ENCODE data around the gene UBASH3B.

The UBASH3B gene

DNA sequence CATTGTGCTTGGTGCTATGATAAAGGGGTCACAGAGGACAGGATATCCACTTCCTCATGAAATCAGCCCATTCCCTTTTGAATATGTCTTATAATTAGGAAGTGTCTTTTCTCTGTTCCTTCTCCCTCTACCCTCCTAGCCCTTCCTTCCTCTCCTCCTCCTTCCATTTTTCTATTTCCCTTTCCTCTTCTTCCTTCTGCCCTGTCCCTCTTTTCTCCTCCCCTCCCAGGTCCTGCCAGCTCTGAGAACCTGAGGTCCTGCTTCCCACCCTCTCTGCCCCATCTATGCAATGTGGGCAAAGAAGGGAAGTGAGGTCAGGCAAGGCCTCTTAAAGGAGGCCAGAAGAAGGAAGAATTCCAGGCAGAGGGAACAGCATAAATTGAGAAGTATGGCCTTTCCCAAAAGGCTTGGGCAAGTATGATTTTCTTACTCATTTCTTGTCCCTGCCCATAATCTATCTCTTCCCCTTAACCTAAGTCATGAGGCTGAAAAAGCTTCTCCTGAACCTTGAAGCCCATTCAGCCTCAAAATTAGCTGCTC is 7.7 kb upstream of the UBASH3B start:
- DNase-seq, result no peak

DNA sequence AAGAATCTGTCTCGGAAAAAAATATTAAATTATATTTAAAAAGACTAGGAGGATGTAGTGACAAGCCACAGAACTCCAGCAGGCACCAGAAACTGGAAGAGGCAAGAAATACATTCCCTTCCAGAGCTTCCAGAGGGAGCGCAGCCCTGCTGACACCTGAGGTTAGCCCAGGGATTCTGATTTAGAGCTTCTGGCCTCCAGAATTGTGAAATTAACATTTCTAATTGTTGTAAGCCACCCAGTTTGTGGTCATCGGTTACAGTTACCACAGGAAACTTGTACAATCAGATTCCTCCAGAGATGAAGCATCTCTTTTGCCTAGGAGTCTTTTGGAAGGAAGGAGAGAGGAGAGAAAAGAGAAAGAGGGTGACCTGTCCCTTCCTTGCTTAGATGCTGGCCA is 6.4 kb upstream of the UBASH3B start:
- DNase-seq, result no peak

DNA sequence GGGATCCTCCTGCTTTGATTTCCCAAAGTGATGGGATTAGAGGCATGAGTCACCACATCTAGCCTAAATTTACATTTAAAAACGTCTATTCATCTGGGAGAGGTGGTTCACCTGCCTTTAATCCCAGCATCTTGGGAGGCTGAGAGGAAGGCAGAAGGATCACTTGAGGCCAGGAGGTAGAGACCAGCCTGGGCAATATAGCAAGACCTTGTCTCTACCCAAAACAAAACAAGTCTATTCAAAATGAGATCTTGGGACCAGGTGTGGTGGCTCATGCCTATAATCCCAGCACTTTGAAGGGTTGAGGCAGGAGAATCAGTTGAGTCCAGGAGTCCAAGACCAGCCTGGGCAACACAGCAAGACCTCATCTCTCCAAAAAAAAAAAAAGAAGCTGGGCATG is 4.9 kb upstream of the UBASH3B start:
- no peak for DNase-seq

DNA sequence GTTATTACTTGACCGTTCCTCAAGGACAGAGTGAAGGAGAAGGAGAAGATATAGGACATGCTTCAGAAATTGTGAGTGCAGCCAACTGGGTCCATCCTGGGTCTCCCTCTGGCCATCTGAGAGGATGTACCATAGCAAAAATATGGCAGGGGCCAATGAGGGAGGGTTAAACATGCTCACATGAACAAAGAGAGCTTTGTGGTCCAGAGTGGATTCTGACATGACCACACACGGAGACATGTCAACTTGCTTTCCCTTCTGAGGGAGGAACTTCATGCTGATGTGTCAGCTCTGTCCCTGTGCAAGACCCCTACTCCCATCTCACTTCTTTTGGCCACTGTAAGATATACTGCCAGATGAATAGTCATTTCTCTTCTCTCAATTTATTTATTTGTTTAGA is 3.0 kb upstream of the UBASH3B start:
- no peak for DNase-seq

DNA sequence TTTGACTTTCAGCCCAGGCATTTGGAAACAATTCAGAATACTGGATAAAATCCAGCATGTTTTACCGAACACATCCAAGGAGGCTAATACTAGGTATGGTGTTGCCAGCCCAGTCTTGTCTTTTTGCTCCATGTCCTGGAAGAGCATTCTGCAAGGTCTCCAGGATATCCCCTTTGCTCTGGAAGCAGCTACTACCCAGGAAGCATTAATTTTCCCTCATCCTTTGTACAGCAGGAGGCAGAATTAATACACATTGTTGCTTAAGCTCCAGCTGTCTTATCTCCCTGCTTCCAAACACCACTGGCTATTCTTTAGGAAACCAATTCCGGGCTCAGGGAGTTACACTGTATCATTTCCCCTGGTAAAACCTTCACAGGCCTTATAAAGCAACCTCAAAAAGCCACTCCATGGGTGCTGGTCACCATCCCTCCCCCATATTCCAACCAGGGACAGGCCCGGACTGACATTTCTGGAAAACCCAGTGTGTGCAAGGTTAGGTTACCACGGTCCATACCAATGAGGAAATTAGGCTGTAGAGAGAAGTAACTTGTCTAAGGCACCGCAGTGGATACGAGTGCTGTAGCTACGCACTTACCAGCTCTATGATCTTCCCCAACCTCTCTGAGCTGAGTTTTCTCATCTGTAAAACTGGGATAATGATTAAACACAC is 1.5 kb upstream of the UBASH3B start:
- DNase-seq, result no peak

DNA sequence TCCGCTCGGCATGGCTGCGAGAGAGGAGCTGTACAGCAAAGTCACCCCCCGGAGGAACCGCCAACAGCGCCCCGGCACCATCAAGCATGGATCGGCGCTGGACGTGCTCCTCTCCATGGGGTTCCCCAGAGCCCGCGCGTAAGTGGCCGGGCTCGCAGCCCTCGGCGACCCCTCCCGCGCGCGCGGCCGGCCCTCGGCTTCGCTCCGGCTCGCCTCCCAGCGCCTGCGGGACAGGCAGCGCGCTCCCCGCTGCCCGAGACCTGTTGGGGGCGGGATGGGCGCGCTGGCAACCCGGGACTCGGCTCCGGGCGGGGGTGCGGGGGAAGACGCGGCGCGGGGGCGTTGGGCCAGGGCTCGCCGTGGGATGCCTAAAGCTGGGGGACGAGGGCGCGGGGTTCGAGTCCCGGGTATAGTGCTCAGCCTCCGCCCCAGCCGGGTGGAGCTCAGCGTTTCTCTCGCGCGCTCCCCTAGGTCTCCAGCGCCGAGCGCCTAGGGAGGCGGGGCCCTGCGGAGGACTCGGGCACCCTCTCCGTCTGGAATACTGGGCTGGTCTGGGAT is 630 bp downstream of the UBASH3B start:
- peak; percentile 22 for DNase-seq

DNA sequence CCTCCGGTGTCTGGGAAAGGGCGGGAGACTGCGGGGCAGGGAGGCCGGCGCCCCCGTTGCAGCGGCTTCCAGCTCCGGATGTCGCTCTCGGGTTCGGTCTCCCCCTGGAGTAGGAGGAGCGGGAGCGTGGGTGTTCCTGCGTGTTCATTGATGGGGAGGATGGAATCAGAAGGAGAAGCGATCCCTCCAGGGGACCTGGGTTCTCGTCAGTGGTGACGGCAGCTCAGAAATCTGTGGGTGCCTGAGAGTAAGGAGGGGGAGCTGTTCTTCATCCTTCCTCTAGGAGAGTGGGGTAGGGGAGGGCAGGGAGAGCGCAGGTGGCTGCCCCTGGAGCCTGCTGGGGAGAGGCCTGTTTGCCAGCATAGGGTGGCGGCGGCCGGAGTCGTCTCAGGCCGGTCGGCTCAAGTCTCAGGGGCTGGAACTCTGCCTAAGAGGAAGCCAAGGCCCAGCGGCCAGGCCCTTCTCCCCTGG is 1.1 kb downstream of the UBASH3B start:
- DNase-seq, result no peak

DNA sequence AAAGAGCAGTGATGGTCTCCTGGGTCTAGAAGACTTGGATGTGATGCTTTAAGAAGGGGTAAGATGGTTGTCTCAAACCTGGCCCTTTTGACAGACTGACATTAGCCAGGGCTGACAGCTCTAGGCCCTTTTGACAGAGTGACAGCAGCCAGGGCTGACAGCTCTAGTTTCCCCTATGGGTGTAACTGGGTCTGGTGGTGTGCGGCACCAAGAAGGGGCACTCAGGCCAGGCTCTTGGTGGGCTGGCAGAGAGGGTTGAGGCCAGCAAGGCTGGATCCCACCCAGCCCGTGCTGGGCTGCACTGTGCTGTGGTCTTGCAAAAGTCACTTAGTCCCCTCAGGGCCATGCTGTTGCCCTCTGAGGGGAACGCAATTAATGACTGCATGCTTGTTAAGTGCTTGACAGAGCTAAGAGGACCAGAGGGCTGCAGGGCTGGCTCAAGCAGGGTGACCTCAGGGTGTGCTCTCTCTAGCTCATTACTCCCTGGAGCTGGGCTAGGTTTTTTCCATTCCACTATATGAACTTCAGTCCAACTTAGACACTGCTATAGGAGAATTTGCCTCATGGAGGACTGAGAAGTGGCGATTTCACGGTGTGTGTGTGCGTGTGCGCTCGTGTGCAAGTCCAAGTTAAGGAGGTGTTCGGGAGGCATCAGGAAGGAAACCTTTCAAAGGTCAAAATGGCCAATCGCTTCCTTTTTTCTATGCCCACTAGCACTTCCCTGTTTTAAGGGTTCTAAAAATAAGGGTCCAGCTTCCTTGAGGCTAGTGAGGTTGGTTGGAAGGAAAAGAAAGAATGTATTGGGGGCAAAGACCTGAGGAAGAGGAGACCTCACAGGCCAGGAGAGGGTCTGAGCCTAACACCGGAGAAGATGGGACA is 4.4 kb downstream of the UBASH3B start:
- DNase-seq, result no peak

DNA sequence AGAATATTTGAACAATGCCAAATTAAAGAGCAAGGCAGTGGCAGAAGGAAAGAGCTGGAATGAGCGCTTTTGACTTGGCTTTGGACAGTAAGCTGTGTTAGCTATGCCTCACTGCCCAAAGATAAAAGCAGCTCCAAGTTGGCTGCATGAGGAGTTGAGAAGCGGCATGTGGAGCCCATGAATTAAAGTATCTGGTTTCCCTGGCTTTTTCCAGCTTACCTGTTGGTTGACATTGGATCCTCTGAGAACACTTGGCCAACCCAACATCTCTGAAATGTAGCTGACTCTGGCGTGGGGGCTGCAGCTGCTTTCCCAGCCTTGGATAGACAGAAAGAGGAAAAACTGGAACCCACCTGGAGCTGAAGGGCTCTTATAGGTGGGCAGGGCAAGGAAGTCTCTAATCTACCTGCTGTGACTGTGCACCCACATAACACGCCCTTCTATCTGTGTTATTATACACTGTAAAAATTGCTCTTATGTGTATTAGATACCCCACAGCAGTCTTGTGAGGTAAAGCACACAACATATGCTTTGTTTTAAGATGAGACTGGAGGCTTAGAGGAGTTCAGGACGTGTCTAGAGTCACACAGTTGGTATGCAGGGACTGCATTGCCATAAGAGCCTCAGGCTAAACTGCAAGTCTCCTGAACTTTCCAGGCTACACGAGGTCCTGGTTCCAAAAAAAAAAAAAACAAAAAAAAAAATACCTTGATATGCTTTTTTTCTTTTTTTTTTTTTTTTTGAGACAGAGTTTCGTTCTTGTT is 5.8 kb downstream of the UBASH3B start:
- no peak for DNase-seq

DNA sequence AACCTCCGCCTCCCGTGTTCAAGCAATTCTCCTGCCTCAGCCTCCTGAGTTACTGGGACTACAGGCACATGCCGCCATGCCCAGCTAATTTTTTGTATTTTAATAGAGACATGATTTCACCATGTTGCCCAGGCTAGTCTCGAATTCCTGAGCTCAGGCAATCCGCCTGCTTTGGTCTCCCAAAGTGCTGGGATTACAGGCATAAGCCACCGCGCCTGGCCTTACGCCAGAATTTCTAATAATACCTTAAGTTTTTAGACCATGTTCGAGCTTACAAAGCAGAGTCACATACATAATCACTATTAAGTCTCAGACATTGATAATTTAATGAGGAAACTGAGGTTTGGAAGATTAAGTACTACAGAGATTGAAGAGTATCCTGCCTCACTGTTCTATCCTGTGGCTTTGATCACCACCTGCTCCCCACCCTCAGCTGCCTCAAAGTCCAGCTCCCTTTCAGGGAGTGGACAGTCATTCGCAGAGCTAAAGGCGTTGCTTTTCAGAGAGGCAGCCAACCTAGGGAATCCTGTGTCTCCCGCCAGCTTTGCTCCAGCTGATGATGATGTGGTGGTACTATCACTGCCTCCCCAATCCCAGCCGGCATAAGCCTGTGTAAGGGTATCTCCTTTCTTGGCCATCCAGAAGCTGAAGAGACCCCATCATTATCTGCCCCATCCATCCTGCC is 7.7 kb downstream of the UBASH3B start:
- DNase-seq, result no peak

DNA sequence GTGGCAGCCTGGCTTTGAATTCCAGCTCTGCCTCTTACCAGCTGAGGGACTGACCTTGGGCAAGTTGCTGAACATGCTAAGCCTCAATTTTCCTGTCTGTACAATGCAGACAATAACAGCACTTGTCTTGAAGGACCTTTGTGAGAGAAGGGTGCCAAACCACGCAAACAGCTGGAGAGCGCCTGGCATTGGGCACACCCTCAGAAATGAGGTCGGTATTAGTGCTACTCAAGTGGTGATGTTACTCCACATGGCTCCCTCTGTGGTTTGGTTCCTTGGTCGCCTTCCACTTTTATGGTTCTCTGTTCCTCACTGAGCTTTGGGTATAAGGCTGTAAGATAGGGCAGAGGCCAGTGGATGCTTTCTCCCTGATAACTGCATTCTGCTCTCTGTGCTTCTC is 8.2 kb downstream of the UBASH3B start:
- no peak for DNase-seq

DNA sequence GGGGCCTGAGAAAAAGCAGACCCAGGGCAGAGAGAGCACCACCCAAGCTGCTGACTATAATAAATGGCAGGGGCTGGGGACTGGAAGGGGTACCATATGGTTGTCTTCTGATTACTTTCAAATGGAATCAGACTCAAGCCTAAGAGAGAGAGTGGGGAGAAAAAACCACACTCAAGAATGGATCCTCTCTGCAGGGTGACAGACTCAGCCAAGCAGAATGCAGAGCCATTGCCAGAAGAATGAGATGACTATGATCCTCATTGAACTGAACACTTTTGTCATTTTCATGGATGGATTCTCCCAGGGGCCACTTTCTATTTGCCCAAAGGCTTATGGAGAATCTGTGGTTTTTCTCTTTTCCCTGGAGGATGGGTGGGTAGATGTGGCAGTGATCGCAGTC is 8.7 kb downstream of the UBASH3B start:
- no peak for DNase-seq

DNA sequence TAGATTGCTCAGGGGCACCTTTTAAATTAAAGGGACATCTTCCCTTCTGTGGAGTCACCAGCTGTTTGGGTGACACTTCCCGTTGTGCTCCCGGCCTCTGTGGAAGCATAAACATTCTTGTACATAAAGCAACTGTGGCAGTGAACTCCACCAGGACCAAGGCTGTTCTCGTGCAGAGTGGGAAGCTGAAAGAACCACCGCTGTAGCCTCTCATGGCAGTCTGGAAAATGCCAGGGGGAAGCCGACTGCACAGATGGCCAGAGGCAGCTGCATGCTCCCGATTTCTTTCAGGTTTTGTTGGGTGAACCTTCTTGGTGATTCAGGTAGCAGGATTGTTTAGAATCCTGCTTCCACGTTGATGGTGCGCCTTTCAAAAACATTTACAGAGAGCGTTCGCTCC is 10.3 kb downstream of the UBASH3B start:
- no peak for DNase-seq

DNA sequence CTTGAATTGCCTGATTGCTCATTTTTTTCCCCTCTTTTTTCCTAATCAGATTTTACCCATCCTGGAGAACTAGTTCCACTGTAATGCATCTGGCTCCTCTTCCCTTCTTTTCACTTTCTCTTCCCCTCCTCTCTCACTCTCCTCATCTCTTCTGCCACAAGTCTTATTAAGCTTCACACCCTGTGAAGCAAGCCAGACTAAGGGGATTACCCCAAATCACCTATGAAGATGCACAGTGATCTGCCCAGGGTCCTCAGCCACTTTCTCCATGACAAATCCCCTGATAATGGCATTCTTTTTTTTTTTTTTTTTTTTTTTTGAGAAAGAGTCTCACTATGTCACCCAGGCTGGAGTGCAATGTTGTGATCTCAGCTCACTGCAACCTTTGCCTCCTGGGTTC is 11.2 kb downstream of the UBASH3B start:
- no peak for DNase-seq

DNA sequence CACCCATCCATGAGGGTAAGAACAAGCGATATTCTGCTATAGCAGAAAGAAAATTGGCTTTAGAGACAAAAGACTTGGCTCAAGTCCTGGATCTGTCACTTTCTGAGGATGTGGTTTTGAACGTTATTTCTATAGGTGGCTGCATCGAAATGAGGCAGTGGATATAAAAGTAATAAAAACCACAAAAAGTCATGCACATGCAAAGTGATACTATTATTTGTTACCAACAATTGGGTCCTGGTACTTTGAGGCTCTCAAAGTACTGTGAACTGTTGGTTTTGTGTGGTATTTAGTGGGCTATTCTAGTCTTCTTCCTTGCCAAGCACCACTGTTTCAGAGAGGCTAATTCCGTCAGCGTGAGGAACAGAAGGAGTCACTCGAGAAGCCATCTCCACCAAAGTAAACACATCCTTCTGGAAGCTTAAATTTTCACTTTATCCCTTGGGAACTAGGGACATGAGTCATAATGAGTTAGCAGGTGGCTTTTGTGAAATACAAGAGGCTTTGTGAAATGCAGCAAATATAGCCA is 13.1 kb downstream of the UBASH3B start:
- no peak for DNase-seq

DNA sequence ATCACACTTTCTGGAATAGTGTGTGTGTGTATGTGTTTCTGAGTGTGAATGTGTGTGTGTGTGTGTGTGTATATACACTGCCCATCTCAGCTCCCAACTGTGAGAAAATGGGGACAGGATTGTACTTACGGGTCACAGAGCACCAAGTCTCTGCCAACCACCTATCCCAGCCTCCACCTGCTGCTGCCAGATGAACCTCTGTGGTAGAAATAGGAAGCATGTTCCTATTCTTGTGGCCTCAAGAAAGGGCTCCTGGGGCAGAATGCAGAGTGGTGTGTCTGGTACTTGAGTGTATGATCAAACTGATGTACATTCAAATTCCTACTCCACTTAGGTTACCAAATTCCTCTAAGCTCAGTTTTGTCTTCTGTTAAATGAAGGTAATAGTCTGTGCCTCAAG is 14.6 kb downstream of the UBASH3B start:
- DNase-seq, result no peak

DNA sequence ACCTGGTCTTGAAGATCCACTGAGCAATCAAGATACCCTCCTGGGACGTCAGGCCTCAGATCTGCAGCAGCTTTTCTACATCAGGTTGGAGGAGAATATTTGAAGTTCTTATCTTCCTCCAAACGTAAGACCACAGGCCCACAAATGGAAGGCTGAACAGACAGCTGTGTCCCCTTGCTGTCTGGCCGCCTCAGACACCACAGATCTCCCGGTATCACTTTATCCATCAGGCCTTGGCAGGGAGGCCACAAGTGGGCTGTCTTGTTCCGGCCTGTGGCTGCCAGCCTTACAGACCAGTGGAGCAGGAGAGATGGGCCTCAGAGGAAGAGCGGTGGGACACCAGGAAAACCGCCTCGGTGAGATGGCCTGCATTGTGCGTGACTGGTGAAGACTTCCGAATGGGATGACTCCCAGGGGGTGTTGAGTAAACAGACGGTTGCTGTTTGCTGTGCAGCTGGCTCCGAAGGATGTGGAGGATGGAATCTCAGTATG is 15.9 kb downstream of the UBASH3B start:
- DNase-seq, result no peak

DNA sequence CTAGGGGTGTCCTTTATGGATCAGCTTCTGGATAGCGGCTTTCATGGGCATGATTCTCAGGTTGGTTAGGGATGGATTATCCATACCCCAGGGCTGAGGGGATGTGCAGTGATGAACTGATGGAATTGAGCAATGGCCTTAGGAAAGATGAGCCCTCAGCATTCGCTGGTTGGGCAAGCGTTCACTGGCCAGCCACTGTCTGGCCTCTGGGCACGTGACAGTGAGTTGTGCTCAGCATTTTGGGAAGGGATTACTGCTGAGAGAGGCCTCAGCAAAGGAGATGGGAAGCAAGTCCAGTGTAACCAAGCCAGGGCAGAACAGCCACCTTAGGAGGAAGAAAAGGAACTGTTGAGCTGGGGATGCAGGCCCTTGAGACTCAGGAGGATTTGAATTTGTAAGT is 17.4 kb downstream of the UBASH3B start:
- no peak for DNase-seq

DNA sequence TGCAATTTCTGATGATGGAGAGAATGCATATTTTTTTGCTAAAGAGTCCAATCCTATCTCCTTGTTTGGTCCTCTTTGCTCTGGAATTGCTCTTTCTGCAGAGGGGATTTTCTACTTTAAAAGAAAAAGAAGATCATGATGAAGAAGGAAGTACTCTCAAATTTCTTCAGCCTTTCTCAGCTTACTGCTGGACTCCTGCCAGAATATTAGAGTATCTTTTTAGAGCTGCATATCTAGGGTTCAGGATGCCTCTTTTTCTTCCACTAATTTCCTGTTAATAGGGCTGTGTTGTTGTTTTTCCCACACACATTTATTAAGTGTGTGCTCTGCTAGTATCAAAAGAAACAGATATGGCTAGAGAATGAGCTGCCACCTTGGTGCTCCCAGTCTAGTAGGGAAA is 18.2 kb downstream of the UBASH3B start:
- DNase-seq, result no peak

DNA sequence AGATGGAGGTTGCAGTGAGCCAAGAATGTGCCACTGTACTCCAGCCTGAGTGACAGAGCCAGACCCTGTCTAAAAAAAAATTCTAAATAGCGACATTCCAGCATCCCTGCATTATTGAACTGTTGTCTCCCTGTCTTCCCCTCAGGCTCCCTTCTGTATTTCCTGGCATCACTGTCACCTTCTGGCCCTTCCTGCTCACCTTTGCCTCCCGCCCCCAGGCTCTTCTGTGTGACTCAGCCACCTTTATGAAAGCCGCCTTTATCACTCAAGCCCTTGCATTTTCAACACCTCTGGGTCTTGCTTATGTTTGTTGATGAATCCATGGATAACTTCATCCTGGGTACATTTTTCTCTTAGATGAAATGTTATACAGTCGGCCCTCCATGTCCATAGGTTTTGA is 21.1 kb downstream of the UBASH3B start:
- DNase-seq, result no peak

DNA sequence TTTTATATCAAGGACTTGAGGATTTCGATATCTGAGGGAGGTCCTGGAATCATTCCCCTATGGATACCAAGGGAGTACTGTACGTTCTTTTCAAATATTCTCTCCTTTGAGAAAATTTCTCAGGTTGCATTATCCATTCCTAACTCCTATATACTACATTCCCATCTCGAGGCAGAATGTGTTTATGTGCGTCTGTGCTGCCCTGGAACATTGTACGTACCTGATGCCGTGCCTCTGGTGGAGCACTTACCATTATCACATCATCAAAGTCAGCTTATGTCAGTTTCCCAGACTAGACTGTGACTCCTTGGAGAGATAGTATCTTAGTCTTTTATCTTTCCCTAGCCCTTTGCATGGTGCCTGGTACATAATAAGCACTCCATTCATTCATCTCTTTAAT is 21.7 kb downstream of the UBASH3B start:
- no peak for DNase-seq

DNA sequence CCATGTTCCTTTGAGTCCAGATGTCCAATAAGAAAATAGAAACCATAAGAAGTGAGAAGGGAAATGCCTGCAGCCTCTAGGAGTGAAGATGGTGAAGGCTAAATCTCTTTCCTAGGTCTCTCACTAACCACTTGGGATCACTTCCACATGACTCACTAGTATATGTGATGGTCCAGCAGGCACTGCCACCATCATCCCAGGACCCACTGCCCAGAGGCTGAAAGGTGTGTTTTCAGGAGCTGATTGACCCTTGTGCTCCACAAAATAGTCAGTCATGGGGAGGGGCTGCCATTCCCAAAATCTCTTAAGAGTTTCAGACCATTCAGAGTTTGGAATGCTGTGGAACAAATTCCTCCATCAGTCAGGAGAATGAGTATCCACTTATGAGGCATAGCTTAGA is 22.9 kb downstream of the UBASH3B start:
- DNase-seq, result no peak

Measured in T1000 (cell line).